ENCODE results near the gene CUL7.

DNA sequence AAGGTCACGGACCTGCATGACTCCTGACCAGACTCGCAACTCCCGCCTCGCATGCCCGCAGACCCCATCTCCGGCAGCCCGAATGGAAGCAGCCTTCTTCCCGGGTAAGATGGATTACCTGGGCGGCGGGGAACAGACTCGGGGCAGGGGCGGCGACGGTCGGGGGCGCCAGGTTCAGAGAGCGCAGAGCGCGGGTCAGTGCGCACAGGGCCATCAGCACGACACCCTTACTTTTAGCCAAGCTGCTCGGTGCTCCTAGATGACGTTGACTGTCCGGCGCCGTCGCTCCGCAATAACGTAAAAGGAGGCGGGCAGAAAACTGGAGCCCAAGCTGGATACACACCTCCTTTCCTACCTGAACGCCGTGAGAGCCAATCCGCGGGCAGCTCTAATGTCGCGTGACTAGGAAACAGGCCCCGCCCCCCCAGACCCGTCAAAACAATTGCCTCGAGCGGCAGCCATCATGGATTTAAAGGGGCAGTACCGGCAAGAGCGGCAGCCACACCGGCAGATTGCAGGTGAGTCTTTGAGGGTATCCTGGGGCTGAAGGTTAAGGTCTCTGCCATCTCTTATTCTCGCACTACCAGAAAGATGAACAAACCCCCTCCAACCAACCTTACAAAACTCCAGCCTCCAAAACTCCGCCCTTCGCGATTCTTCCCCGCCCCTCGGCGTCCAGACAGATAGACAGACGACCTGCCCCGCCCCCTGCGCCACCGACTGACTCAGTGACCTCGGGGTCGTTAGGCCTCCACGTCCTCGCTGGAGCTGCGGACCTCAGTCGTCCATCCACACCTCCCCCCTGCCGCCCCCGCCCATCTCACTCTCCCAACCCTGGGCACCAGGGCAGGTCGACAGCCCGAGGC lies 5.8 kb upstream of the CUL7 start, which contains the start of the genes KLC4 and MRPL2:
- no peak for TF ChIP-seq EP300 (IDR thresholded peaks at IDR 0.05)
- TF ChIP-seq, protein P1, sequence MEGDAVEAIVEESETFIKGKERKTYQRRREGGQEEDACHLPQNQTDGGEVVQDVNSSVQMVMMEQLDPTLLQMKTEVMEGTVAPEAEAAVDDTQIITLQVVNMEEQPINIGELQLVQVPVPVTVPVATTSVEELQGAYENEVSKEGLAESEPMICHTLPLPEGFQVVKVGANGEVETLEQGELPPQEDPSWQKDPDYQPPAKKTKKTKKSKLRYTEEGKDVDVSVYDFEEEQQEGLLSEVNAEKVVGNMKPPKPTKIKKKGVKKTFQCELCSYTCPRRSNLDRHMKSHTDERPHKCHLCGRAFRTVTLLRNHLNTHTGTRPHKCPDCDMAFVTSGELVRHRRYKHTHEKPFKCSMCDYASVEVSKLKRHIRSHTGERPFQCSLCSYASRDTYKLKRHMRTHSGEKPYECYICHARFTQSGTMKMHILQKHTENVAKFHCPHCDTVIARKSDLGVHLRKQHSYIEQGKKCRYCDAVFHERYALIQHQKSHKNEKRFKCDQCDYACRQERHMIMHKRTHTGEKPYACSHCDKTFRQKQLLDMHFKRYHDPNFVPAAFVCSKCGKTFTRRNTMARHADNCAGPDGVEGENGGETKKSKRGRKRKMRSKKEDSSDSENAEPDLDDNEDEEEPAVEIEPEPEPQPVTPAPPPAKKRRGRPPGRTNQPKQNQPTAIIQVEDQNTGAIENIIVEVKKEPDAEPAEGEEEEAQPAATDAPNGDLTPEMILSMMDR (IDR thresholded peaks at IDR 0.05), result no peak
